ENCODE data around the gene ARL8A. TPM values are rescaled to one million over a fixed set of nuclear protein-coding genes. Genes with fewer than 3 reads are reported as not detected.

ARL8A gene
- total and polyA plus RNA-seq, 7 experiments from 2014 or later: 5.5 to 99.4 (median 47.1) TPM

DNA sequence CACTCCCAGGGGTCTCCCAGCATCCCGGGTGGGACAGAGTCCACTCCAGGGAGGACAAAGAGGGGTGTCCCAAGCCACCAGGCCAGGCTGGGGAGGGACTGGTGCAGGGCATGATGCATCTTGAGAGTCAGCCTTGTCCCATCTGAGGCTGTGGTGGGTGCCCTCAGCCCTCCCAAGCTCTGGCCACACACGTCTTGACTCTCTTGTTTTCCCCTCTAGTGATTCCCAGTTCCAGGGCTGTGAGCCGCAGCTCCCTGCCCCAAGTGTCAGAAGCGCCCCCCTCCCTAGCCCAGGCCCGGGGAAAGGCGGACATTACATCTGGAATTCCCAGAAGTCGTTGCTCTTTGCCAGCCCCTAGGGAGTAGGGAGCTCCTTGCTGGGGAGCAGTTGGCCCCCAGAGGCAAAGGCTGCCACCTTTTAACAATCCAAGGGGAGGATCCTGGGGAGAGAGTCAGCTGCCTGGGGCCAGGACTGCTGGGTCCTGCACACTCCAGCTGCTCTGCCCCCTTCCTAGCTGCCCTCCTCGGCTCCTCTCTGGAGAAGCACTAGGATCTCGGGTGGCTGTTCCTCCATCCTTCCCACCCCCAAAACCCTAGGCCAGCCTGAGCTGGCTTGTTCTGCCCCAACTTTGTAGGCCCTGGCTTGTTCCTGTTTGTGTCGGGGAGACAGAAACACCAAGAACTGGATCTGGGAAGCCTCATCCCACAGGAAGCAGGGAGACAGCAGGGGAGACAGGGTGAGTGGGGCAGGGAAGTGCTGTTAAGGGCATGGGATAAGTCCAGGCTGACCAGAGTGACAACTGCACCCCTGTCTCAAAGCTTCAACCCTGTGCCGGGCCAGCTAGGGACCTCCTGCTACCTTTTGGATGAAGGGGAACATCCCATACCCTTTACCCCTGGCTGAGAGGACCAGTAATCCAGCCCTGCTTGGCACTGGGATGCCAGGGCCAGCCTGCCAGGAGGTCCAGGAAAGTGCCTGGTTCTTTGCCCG is 19.0 kb upstream of the ARL8A start:
- Histone ChIP-seq H3K27me3 (ENCODE audit: control insufficient read depth in 2 of 2, insufficient read depth in 2 of 2, low read length in 2 of 2) (no peaks in the 10 kb centered on the region), H3K36me3 (ENCODE audit: control insufficient read depth in 2 of 3, insufficient read depth in 3 of 3, low read length in 3 of 3) (no peaks in the 10 kb centered on the region), H3K4me3 (ENCODE audit: low read length) (peak overlapping the region; percentile 98), H3K27ac (ENCODE audit: low read depth, low read length) (no peak overlapping the region), H3K9me3 (ENCODE audit: control insufficient read depth in 2 of 3, low read length in 3 of 3) (no peaks in the 10 kb centered on the region), H3K4me1 (ENCODE audit: control insufficient read depth in 2 of 2, insufficient read depth in 2 of 2, low read length in 2 of 2) (peaks cover 64 to 69% of the 10 kb centered on the region in 2 donors)
- DNase-seq (no peak), ATAC-seq (no peak)
- H3K27me3 Mint-ChIP-seq: no peaks in the 10 kb centered on the region
- H3K4me3 Mint-ChIP-seq: peak overlapping the region; percentile 29 to 99 (median 80)
- peak overlapping the region in 6 of 9 donors; percentile 17 to 98 (median 78) for H3K27ac Mint-ChIP-seq
- intact Hi-C loops (cut with micrococcal nuclease): loop anchor here (1.0 to 10.0 kb wide), 6 partner anchors 8 to 1161 kb away; partner anchors contain the start of genes CYB5R1 (in 1 of the 2), PCAT6 (in 1 of the 2) and TMEM183A (in 1 of the 2)
- peaks cover 39 to 83% (median 75%) of the 10 kb centered on the region in 7 donors for H3K4me1 Mint-ChIP-seq
- peaks cover 0 to 16% (median 0%) of the 10 kb centered on the region in 5 donors for H3K36me3 Mint-ChIP-seq
- ChIA-PET POLR2A (interaction anchor here (0.9 to 4.3 kb wide), 3 partner anchors 11 to 188 kb away, joined by 3 to 54 read pairs (median 12); partner anchors contain the start of gene ARL8A), CTCF (interaction anchor here (1.2 to 1.8 kb wide), 3 partner anchors 9 to 180 kb away, joined by 3 to 5 read pairs (median 4); no protein-coding TSS in a partner anchor)
- H3K9me3 Mint-ChIP-seq: no peaks in the 10 kb centered on the region

DNA sequence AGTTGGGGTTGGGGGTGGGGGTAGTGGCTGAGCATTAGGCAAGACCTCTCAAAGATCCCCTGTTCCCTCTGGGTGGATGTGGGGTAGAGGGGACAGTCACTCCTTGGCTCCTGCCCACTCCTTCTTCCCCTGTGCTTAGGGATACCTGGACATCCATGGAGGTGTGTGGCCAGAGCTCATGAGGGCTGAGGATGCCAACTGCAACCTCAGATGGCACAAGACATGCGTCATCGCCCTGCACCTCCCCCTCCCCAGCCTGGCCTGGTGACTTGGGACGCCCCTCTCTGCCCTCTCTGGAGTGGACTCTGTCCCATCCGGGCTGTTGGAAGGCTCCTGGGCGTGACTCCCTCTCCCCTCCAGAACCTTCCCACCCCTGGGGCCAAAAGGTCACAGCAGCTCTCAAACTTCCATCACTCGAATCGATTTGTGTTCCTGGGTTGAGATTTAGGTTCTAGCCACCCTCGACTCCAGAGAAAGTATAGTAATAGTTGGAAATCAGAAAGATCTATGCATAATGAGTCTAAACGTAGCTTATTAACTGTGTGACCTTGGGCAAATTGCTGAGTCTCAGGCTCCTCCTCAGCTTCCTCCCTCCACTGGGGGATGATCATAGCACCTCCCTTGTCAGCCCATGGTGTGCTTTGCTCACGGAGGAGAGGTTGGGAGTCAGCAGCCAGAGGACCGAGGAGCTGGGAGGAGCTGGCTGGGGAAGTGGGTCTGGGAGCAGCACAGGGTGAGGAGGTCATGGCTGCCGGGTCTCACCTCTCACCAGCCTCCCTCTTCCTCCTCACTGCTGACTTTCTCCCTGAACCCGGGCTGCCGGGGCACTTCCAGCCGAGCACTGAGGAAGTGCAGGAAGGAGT is 18.1 kb upstream of the ARL8A start:
- Histone ChIP-seq H3K27ac (ENCODE audit: low read depth, low read length) (peak overlapping the region; percentile 33), H3K27me3 (ENCODE audit: control insufficient read depth in 2 of 2, insufficient read depth in 2 of 2, low read length in 2 of 2) (no peaks in the 10 kb centered on the region), H3K36me3 (ENCODE audit: control insufficient read depth in 2 of 3, insufficient read depth in 3 of 3, low read length in 3 of 3) (peaks cover 0 to 7% (median 0%) of the 10 kb centered on the region in 3 experiments), H3K9me3 (ENCODE audit: control insufficient read depth in 2 of 3, low read length in 3 of 3) (no peaks in the 10 kb centered on the region), H3K4me1 (ENCODE audit: control insufficient read depth in 2 of 2, insufficient read depth in 2 of 2, low read length in 2 of 2) (peaks cover 73 to 78% of the 10 kb centered on the region in 2 donors), H3K4me3 (ENCODE audit: low read length) (peak overlapping the region; percentile 98)
- peak overlapping the region; percentile 45 to 99 (median 96) for H3K4me3 Mint-ChIP-seq
- peak overlapping the region in 8 of 9 donors; percentile 15 to 98 (median 76) for H3K27ac Mint-ChIP-seq
- no peaks in the 10 kb centered on the region for H3K27me3 Mint-ChIP-seq
- no peak for ATAC-seq
- no peaks in the 10 kb centered on the region for H3K9me3 Mint-ChIP-seq
- peak in 1 of 9 donors; percentile 18 for DNase-seq
- ChIA-PET POLR2A (interaction anchor here (0.6 to 4.3 kb wide), 4 partner anchors 10 to 238 kb away, joined by 3 to 54 read pairs (median 8); partner anchors contain the start of gene ARL8A), CTCF (interaction anchor here (1.2 to 1.8 kb wide), 3 partner anchors 9 to 181 kb away, joined by 3 to 5 read pairs (median 4); no protein-coding TSS in a partner anchor)
- intact Hi-C loops (cut with micrococcal nuclease): loop anchor here (5.0 to 10.0 kb wide), 4 partner anchors 650 to 1162 kb away; partner anchors contain the start of genes CYB5R1 (in 1 of the 2), PCAT6 (in 1 of the 2) and TMEM183A (in 1 of the 2)
- peaks cover 47 to 92% (median 85%) of the 10 kb centered on the region in 7 donors for H3K4me1 Mint-ChIP-seq
- peaks cover 0 to 20% (median 0%) of the 10 kb centered on the region in 5 donors for H3K36me3 Mint-ChIP-seq

DNA sequence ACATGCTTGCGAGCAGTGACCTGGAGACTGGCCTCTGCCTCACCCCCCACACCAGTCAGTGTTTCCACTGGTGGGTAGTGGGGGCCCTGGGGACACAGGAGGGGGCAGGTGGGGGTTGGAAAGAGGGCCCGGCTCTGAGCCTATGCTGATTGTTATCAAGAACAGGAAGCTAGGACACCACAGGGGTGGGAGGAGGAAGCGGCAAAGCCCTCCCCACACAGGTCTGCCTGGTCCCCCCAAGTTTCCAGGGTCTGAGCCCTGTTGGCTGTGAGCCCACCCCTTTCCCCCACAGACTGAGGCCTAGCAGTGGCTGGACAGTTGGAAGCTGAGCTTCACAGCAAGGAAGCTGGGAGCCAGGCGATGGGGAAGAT is 17.5 kb upstream of the ARL8A start:
- Histone ChIP-seq H3K9me3 (ENCODE audit: control insufficient read depth in 2 of 3, low read length in 3 of 3) (no peaks in the 10 kb centered on the region), H3K27ac (ENCODE audit: low read depth, low read length) (peak overlapping the region; percentile 90), H3K27me3 (ENCODE audit: control insufficient read depth in 2 of 2, insufficient read depth in 2 of 2, low read length in 2 of 2) (no peaks in the 10 kb centered on the region), H3K4me3 (ENCODE audit: low read length) (peak overlapping the region; percentile 98), H3K36me3 (ENCODE audit: control insufficient read depth in 2 of 3, insufficient read depth in 3 of 3, low read length in 3 of 3) (peaks cover 0 to 13% (median 0%) of the 10 kb centered on the region in 3 experiments), H3K4me1 (ENCODE audit: control insufficient read depth in 2 of 2, insufficient read depth in 2 of 2, low read length in 2 of 2) (peaks cover 76 to 82% of the 10 kb centered on the region in 2 donors)
- Mint-ChIP-seq H3K4me1 (peaks cover 47 to 97% (median 89%) of the 10 kb centered on the region in 7 donors), H3K27ac (peak overlapping the region in 6 of 9 donors; percentile 17 to 98 (median 98)), H3K27me3 (no peaks in the 10 kb centered on the region), H3K4me3 (peak overlapping the region; percentile 54 to 99 (median 98)), H3K36me3 (peaks cover 0 to 22% (median 0%) of the 10 kb centered on the region in 5 donors), H3K9me3 (no peaks in the 10 kb centered on the region)
- DNase-seq (peak in 4 of 9 donors; percentile 19 to 71 (median 41)), ATAC-seq (no peak)
- intact Hi-C loops (cut with micrococcal nuclease): loop anchor here (5.0 to 10.0 kb wide), 4 partner anchors 650 to 1163 kb away; partner anchors contain the start of genes CYB5R1 (in 1 of the 2), PCAT6 (in 1 of the 2) and TMEM183A (in 1 of the 2)
- POLR2A ChIA-PET: interaction anchor here (0.6 to 4.3 kb wide), 4 partner anchors 9 to 239 kb away, joined by 3 to 54 read pairs (median 8); partner anchors contain the start of gene ARL8A
- CTCF ChIA-PET: interaction anchor here (1.8 kb wide), 1 partner anchor 25 kb away, joined by 5 read pairs; no protein-coding TSS in a partner anchor

GRCh38 chr1:202161151-202162046 is 16.9 kb upstream of the ARL8A start:
- peaks cover 47 to 98% (median 85%) of the 10 kb centered on the region in 7 donors for H3K4me1 Mint-ChIP-seq
- peak overlapping the region; percentile 97 to 99 (median 98) for H3K27ac Mint-ChIP-seq

More at GRCh38 chr1:202161151-202162046, 16.9 kb upstream of the ARL8A start:
- Histone ChIP-seq H3K27ac (ENCODE audit: low read depth, low read length) (peak overlapping the region; percentile 90), H3K4me1 (ENCODE audit: control insufficient read depth in 2 of 2, insufficient read depth in 2 of 2, low read length in 2 of 2) (peaks cover 82 to 87% of the 10 kb centered on the region in 2 donors), H3K36me3 (ENCODE audit: control insufficient read depth in 2 of 3, insufficient read depth in 3 of 3, low read length in 3 of 3) (peaks cover 0 to 19% (median 0%) of the 10 kb centered on the region in 3 experiments), H3K9me3 (ENCODE audit: control insufficient read depth in 2 of 3, low read length in 3 of 3) (no peaks in the 10 kb centered on the region), H3K4me3 (ENCODE audit: low read length) (peak overlapping the region; percentile 98), H3K27me3 (ENCODE audit: control insufficient read depth in 2 of 2, insufficient read depth in 2 of 2, low read length in 2 of 2) (no peaks in the 10 kb centered on the region)
- Mint-ChIP-seq H3K4me3 (peak overlapping the region; percentile 71 to 99 (median 98)), H3K27me3 (no peaks in the 10 kb centered on the region), H3K36me3 (peaks cover 0 to 22% (median 0%) of the 10 kb centered on the region in 5 donors), H3K9me3 (no peaks in the 10 kb centered on the region)
- POLR2A ChIA-PET: interaction anchor here (0.9 to 4.3 kb wide), 2 partner anchors 13 to 16 kb away, joined by 3 to 54 read pairs; partner anchors contain the start of gene ARL8A
- ATAC-seq (no peak), DNase-seq (no peak)
- CTCF ChIA-PET: interaction anchor here (1.0 to 1.8 kb wide), 5 partner anchors 10 to 162 kb away, joined by 4 to 7 read pairs (median 6); no protein-coding TSS in a partner anchor
- intact Hi-C loops (cut with micrococcal nuclease): loop anchor here (2.0 to 10.0 kb wide), 5 partner anchors 651 to 1163 kb away; partner anchors contain the start of genes CYB5R1 (in 1 of the 2), PCAT6 (in 1 of the 2), RABIF (in 1 of the 2) and TMEM183A (in 1 of the 2)
